ENCODE measurements around the gene C4orf50.

DNA sequence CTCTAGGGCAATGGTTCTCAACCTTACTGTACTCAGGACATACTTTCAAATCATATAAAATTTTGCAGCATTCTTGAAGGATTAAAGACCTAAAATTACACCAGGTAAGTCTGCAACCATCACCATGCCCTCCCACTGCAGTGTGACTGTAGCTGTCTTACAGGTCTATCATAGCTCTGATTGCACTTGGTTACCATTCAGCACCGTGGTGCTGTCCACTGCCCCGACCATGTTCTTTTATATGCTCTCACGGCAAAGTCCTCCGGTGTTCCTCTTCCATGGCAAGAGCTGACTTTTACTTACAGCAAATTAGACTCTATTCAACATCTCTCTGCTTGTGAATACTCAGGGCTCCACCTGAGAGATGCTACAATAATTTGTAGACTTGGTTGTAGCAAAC, 136.9 kb downstream of the C4orf50 start:
- TF ChIP-seq, protein P1, sequence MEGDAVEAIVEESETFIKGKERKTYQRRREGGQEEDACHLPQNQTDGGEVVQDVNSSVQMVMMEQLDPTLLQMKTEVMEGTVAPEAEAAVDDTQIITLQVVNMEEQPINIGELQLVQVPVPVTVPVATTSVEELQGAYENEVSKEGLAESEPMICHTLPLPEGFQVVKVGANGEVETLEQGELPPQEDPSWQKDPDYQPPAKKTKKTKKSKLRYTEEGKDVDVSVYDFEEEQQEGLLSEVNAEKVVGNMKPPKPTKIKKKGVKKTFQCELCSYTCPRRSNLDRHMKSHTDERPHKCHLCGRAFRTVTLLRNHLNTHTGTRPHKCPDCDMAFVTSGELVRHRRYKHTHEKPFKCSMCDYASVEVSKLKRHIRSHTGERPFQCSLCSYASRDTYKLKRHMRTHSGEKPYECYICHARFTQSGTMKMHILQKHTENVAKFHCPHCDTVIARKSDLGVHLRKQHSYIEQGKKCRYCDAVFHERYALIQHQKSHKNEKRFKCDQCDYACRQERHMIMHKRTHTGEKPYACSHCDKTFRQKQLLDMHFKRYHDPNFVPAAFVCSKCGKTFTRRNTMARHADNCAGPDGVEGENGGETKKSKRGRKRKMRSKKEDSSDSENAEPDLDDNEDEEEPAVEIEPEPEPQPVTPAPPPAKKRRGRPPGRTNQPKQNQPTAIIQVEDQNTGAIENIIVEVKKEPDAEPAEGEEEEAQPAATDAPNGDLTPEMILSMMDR (IDR thresholded peaks at IDR 0.05; ENCODE audit: poor library complexity, severe bottlenecking), result no peak
- TF ChIP-seq EZH2 (IDR thresholded peaks at IDR 0.05; ENCODE audit: borderline replicate concordance, insufficient read depth, low read length, poor library complexity, severe bottlenecking) (no peak), POLR2AphosphoS5 (IDR thresholded peaks at IDR 0.05) (no peak), SMC3 (conservative IDR thresholded peaks at IDR 0.05; ENCODE audit: poor library complexity) (no peak), TAF1 (IDR thresholded peaks at IDR 0.05; ENCODE audit: low read depth) (no peak)
- TF ChIP-seq, protein P2, sequence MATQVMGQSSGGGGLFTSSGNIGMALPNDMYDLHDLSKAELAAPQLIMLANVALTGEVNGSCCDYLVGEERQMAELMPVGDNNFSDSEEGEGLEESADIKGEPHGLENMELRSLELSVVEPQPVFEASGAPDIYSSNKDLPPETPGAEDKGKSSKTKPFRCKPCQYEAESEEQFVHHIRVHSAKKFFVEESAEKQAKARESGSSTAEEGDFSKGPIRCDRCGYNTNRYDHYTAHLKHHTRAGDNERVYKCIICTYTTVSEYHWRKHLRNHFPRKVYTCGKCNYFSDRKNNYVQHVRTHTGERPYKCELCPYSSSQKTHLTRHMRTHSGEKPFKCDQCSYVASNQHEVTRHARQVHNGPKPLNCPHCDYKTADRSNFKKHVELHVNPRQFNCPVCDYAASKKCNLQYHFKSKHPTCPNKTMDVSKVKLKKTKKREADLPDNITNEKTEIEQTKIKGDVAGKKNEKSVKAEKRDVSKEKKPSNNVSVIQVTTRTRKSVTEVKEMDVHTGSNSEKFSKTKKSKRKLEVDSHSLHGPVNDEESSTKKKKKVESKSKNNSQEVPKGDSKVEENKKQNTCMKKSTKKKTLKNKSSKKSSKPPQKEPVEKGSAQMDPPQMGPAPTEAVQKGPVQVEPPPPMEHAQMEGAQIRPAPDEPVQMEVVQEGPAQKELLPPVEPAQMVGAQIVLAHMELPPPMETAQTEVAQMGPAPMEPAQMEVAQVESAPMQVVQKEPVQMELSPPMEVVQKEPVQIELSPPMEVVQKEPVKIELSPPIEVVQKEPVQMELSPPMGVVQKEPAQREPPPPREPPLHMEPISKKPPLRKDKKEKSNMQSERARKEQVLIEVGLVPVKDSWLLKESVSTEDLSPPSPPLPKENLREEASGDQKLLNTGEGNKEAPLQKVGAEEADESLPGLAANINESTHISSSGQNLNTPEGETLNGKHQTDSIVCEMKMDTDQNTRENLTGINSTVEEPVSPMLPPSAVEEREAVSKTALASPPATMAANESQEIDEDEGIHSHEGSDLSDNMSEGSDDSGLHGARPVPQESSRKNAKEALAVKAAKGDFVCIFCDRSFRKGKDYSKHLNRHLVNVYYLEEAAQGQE (IDR thresholded peaks at IDR 0.05; ENCODE audit: borderline replicate concordance), result no peak
